T-helper 1 cell (primary cell): ENCODE results near the gene KIAA0513.
"Not testable (repeated sequence)": the region's sequence is repeated elsewhere in the genome, so short reads cannot be mapped to it uniquely, and the experiment has no call there.

Experiments used
- DNase-seq, 5 donors: peaks; one replicate each; pipeline ENCODE4 v3.0.0-alpha.2; 2012 to 2020

Gene KIAA0513

GRCh38 chr16:85051067-85051581 is 23.5 kb downstream of the KIAA0513 start:
- no peak for DNase-seq

DNA sequence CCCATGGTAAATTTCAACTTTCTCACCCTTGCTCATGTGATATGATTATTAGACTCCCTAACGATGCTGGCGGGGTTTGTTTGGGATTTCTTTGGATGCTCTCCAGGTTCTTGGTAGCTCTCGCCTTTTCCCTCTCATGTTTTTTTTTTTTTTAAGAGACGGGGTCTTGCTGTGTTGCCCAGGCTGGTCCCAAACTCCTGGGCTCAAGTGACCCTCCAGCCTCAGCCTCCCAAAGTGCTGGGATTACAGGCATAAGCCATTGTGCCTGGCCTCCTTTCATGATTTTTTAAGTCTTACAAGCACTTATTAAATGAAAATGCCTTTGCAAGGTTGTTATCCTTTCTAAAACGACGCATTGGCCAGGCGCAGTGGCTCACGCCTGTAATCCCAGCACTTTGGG is 24.1 kb downstream of the KIAA0513 start:
- DNase-seq, result no peak

- no peak for DNase-seq
Observed at GRCh38 chr16:85052536-85052935, 24.9 kb downstream of the KIAA0513 start.

GRCh38 chr16:85054321-85054720 is 26.7 kb downstream of the KIAA0513 start:
- DNase-seq, result not testable (repeated sequence)

- no peak for DNase-seq
Observed at GRCh38 chr16:85054948-85055492, 27.4 kb downstream of the KIAA0513 start.

- peak; percentile 17 to 90 (median 62) for DNase-seq
Observed at GRCh38 chr16:85055493-85056210, 28.1 kb downstream of the KIAA0513 start.

- DNase-seq, result no peak
Observed at GRCh38 chr16:85056211-85056748, 28.7 kb downstream of the KIAA0513 start.

- no peak for DNase-seq
Observed at GRCh38 chr16:85057212-85057889, 29.8 kb downstream of the KIAA0513 start.

- DNase-seq, result no peak
Observed at GRCh38 chr16:85057948-85058347, 30.4 kb downstream of the KIAA0513 start.

GRCh38 chr16:85058909-85059308 is 31.3 kb downstream of the KIAA0513 start:
- no peak for DNase-seq

- no peak for DNase-seq
Observed at GRCh38 chr16:85061566-85061965, 34.0 kb downstream of the KIAA0513 start.

DNA sequence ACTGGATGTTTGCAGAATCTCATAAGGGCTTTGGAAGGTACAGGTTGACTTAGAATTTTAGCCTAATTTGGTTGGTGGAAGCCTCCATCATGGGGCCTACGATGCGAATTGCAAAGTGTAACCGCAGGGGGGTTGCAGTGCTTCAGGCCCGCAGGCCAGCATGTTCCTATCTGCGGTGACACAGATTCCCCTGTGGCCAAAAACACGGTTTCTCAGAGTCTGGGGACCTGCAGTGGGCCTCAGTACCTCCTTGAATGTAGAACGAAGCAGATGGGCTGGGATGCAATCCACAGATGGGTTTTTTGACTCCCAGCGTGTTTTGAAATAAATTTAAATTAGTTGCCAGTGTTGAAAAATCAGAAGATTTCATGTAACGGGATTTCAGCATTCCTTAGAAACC is 34.7 kb downstream of the KIAA0513 start:
- no peak for DNase-seq

DNA sequence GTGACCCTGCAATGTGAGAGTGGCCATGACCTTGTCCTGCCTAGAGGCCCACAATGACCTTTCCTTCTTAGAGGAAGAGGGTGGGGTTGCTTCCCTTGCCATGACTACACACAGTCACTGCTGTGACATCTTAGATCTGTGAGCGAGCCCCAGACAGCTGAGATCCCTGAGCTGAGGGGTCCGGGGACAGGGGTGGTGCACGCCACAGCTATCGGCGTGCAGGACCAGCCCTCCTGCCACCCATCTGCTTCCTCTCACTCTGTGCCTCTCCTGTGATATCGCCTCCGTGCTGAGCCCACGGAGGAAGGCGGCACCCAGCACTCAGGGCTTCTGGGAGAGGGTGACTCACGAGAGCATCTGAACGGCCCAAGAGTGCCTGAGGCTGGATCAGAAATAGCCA is 35.2 kb downstream of the KIAA0513 start:
- DNase-seq, result no peak

- no peak for DNase-seq
Observed at GRCh38 chr16:85064186-85064585, 36.6 kb downstream of the KIAA0513 start.

DNA sequence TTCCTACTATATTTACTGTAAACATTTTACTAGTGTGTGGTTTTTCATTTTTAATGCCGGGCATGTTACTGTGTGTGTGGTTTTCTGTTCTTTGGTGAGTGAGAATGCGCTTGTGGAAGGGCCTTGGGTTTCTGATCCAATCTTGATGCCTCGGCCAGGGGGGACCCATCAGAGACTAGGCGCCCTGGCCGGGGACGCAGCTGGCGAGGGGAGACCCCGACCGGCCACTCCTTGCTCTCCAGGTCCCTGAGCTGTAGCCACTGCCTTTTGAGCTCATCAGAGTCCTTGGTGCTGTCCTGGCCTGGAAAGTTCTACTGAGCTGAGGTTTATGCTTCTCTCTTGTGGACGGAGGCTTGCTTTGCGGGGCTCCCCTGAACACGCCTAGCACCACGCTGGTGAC is 37.5 kb downstream of the KIAA0513 start:
- no peak for DNase-seq

DNA sequence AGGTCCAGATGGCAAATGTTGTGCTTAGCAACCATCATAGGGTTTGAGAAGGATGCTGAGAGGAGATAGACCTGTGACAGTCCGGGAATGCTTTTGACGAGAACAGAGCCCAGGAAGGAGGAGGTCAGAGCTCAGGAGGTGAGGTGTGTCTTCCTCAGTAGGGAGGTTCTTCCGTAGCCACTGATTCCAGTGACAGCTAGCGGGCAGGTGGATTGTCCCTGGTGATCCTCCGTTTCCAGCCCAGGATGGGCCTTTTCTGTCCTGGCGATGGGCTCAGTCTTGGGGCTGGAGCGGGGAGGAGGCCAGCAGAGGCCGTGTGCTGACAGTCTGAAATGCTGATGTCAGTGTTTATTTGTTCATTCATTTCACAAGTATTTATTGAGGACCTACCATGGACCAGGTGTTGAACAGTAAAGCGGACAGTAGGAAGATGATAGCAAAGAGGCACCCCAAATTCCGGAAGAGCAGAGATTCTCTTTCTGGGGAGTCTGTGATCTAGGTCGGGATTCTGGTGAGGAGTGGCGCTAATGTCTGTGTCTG is 38.8 kb downstream of the KIAA0513 start:
- DNase-seq, result no peak

- DNase-seq, result no peak
Observed at GRCh38 chr16:85067024-85067423, 39.4 kb downstream of the KIAA0513 start.

DNA sequence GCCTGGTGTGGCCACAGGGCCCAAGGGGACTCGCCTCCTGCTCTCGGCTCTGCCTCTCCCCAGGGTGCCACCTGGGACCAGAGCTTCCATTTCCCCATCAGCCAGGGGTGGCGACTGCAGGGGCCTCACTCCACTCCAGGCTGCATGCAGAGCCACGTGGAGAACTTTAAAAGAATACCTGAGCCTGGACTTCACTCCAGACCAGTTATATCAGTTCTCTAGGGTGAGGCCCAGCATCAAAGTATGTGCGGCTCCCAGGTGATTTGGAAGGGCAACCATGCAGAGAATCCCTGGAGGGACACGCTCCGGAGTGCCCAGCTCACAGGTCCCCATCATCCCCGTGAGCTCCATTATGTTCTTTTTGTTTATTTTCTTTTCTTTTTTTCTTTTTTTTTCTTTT is 39.8 kb downstream of the KIAA0513 start:
- no peak for DNase-seq

DNA sequence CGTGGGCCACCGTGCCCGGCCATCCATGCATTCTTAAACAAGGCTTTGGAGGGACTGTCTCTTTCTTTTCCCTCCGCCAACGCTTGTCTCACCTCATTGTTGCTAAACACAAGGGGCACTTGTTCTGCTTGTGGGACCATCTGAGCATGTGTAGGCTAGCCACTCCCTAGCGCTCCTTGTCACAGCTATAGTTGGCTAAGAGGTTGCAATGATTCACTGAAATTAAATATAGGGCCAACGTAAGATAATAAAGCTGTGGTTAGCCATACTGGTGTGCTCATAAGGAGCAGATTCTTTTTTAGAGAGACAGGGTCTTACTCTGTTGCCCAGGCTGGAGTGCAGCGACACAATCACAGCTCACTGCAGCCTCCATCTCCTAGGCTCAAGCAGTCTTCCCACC is 41.2 kb downstream of the KIAA0513 start:
- no peak for DNase-seq

DNA sequence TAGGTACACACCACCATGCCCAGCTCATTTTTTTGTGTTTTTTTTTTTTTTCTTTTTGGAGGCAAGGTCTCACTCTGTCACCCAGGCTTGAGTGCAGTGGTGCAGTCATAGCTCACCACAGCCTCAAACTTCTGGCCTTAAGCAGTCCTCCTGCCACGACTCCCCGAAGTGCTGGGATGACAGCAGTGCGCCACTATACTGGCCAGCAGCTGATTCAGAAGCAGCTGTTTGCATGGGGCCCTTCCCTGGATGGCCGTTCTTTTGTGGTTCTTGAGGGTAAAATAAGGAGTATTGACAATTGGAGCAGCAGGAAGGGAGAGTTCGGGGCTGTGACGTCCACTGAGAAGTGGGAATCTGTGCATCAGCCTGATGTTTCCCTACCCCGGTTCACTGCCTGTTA is 41.6 kb downstream of the KIAA0513 start:
- no peak for DNase-seq

- no peak for DNase-seq
Observed at GRCh38 chr16:85072076-85072860, 44.7 kb downstream of the KIAA0513 start.

DNA sequence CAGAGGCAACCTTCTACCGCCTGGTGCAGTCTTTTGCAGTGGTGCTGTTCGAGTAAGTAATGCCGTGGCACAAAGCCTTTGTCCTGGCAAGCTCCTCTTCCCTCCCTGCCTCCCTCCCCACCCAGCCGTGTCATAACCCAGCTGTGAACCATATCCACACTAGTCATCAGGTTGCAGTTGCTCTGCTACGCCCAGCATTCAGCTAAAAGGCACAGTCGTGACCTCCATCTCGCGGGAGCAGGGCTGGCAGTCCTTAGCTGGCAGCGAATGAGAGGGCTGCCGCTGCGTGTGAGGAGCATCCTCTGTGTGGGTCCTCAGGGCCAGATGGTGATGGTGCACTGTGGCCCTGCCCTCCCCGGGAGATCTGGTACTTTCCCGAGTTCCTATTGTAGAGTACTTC is 45.4 kb downstream of the KIAA0513 start:
- no peak for DNase-seq
